Measurements from ENCODE around the gene PCDHGC5.

GRCh38 chr5:141517880-141518617 is 29.2 kb downstream of the PCDHGC5 start:
- no peak for TF ChIP-seq CTCF (IDR thresholded peaks at IDR 0.05; ENCODE audit: extremely low read depth in 1 of 2, insufficient read depth in 1 of 2, low read depth in 1 of 2, low read length in 2 of 2)
- no peak for TF ChIP-seq MYC (IDR thresholded peaks at IDR 0.05; ENCODE audit: low read depth, low read length)
- no peak for TF ChIP-seq POLR2A (IDR thresholded peaks at IDR 0.05; ENCODE audit: low read depth, low read length)
- TF ChIP-seq EZH2 (IDR thresholded peaks at IDR 0.05; ENCODE audit: borderline replicate concordance, low read depth, low read length, severe bottlenecking), result no peak
- no peak for TF ChIP-seq POLR2AphosphoS5 (IDR thresholded peaks at IDR 0.05; ENCODE audit: insufficient read depth, low read depth, low read length)
- no peak for TF ChIP-seq JUN (IDR thresholded peaks at IDR 0.05; ENCODE audit: borderline replicate concordance, insufficient read depth, insufficient read length, low read depth)
- no peak for TF ChIP-seq FOS (IDR thresholded peaks at IDR 0.05; ENCODE audit: borderline replicate concordance, insufficient read depth, low read length)
